DOHH2 (cell line): ENCODE results near the gene OR51B4.

Experiments
- EZH2phosphoT487 ChIP-seq: fragments of 200-600 bp; sonication (generic); IDR thresholded peaks from 2 replicates; pipeline ENCODE4 v1.6.1; 2017; ENCODE audit warnings: borderline replicate concordance, mild to moderate bottlenecking, antibody characterized with exemption, low read length, moderate library complexity, mixed read lengths
- TF ChIP-seq, protein P1 (sequence below): fragments of 200-600 bp; sonication (generic); IDR thresholded peaks from one replicate; pipeline ENCODE4 v1.5.1; 2014; ENCODE audit warnings: antibody characterized with exemption, mild to moderate bottlenecking, low read depth, low read length; ENCODE audit not compliant: poor library complexity, severe bottlenecking

DNA sequence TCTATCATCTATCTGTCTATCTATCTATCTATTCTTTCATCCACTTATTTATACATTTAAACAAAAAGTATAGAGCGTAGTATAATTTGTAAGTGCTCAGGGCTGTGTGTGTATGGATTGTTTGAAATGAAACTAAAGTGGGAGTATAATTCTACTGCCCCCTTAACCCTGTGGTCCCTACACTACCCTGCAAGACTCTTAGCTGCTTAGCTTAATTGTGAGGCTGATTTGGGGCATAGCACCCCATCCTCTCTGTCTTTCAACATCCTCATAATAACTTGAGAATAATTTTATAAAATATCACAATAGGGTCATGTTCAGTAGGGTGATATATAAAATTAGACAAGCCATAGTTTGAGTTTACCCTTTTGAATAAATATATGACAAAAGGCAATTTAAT lies 11.6 kb downstream of the OR51B4 start:
- TF ChIP-seq EZH2phosphoT487, result no peak
- TF ChIP-seq, protein P1, sequence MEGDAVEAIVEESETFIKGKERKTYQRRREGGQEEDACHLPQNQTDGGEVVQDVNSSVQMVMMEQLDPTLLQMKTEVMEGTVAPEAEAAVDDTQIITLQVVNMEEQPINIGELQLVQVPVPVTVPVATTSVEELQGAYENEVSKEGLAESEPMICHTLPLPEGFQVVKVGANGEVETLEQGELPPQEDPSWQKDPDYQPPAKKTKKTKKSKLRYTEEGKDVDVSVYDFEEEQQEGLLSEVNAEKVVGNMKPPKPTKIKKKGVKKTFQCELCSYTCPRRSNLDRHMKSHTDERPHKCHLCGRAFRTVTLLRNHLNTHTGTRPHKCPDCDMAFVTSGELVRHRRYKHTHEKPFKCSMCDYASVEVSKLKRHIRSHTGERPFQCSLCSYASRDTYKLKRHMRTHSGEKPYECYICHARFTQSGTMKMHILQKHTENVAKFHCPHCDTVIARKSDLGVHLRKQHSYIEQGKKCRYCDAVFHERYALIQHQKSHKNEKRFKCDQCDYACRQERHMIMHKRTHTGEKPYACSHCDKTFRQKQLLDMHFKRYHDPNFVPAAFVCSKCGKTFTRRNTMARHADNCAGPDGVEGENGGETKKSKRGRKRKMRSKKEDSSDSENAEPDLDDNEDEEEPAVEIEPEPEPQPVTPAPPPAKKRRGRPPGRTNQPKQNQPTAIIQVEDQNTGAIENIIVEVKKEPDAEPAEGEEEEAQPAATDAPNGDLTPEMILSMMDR, result no peak
